ENCODE results near the gene ITFG2. TPM values are rescaled to one million over a fixed set of nuclear protein-coding genes. Genes with fewer than 3 reads are reported as not detected.

The ITFG2 gene
- total RNA-seq, 4 donors from 2014 or later = 34.5 to 45.0 (median 36.9) TPM

DNA sequence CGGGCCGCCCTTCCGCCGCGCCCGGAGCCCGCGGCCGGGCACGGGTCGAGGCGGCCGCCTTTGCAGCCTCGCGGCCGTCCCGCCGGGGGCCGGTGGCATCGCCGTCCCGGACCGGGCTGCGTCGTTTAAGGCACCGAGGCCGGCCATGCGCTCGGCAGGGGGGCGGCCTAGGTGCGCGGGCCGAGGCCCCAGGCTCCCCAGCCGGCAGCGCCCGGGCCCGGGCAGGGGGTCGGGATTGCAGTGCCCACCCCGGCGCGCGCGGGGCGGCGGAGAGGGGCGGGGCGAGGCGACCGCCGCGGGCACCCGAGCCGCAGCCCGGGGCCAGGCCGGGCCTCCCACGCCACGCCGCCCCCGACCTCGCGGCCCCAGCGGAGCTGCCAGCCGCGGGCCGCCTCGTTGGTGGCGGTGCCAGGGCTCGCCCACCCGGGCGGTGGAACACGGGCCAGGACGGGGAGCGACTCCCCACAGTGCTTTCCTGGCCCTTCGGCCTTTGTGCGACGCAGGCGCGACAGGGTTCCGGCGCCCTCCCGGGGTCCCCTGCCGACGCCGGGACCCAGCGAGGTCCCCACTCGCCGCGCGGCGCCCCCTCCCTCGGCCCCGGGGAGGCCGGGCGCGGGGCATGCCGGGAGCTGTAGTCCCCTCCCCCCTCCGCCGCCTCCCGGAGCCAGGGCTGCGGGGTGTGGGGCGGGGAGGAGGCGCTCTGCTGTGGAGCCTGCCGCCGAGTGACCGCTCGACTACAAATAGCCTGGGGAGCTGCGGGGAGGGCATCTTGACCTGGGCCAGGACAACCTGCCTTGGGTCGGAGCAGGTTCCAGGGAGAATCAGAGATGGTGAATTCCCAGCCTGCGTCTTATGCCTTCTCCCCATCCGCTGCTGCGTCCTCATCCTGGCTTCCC lies 16.9 kb upstream of the ITFG2 start:
- Histone ChIP-seq H3K27me3 (no peaks in the 10 kb centered on the region), H3K27ac (peak overlapping the region; percentile 90 to 97 (median 93)), H3K4me3 (peak overlapping the region; percentile 77 to 97 (median 92)), H3K4me1 (peaks cover 5 to 43% (median 20%) of the 10 kb centered on the region in 4 donors), H3K36me3 (peaks cover 0 to 36% (median 17%) of the 10 kb centered on the region in 3 donors), H3K9me3 (no peaks in the 10 kb centered on the region)
- TF ChIP-seq POLR2A (IDR thresholded peaks at IDR 0.05) (peak in 1 of 2 donors; percentile 74), EP300 (IDR thresholded peaks at IDR 0.05) (peak; percentile 13 to 74)
- TF ChIP-seq, protein P1, sequence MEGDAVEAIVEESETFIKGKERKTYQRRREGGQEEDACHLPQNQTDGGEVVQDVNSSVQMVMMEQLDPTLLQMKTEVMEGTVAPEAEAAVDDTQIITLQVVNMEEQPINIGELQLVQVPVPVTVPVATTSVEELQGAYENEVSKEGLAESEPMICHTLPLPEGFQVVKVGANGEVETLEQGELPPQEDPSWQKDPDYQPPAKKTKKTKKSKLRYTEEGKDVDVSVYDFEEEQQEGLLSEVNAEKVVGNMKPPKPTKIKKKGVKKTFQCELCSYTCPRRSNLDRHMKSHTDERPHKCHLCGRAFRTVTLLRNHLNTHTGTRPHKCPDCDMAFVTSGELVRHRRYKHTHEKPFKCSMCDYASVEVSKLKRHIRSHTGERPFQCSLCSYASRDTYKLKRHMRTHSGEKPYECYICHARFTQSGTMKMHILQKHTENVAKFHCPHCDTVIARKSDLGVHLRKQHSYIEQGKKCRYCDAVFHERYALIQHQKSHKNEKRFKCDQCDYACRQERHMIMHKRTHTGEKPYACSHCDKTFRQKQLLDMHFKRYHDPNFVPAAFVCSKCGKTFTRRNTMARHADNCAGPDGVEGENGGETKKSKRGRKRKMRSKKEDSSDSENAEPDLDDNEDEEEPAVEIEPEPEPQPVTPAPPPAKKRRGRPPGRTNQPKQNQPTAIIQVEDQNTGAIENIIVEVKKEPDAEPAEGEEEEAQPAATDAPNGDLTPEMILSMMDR (IDR thresholded peaks at IDR 0.05) = peak in 1 of 5 experiments; percentile 37
- DNase-seq (ENCODE audit: low spot score in 2 of 2) = peak; percentile 68 to 71
- 0% methylated on average over 2 to 13 of the region's 111 CpGs for WGBS, 2 donors

DNA sequence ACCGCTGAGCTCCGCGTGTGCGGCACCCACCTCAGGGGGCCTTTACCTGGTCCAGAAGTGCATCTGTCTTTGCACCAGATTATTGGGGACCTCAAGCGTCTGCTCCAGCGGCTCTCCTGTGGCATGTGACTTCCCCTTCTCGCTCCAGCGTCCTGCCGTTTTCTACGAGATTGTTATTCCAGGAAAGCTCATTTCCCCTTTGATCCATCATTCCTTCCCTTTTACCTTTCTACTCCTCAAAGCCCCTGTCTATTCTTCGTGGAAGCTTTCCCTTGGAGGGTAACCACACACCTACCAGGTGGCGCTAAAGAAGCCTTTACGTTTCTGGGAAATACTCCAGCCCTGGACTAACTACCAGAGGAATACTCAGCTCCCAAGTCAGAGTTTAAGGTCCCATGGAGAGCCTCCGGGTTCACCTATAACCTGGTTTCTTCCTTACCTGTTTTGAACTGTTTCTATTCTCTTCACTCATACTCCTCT lies 16.2 kb upstream of the ITFG2 start:
- TF ChIP-seq, protein P1 (IDR thresholded peaks at IDR 0.05) = no peak
- TF ChIP-seq EP300 (IDR thresholded peaks at IDR 0.05) (no peak), POLR2A (IDR thresholded peaks at IDR 0.05) (no peak)
- Histone ChIP-seq H3K9me3 (no peaks in the 10 kb centered on the region), H3K4me1 (peaks cover 5 to 47% (median 20%) of the 10 kb centered on the region in 4 donors), H3K27ac (peak overlapping the region; percentile 88 to 97 (median 92)), H3K36me3 (peaks cover 3 to 43% (median 23%) of the 10 kb centered on the region in 3 donors), H3K27me3 (no peaks in the 10 kb centered on the region), H3K4me3 (peak overlapping the region; percentile 57 to 97 (median 92))
- 3 to 7% methylated on average over 14 of the region's 14 CpGs for WGBS, 2 donors
- DNase-seq (ENCODE audit: low spot score in 2 of 2) = no peak

DNA sequence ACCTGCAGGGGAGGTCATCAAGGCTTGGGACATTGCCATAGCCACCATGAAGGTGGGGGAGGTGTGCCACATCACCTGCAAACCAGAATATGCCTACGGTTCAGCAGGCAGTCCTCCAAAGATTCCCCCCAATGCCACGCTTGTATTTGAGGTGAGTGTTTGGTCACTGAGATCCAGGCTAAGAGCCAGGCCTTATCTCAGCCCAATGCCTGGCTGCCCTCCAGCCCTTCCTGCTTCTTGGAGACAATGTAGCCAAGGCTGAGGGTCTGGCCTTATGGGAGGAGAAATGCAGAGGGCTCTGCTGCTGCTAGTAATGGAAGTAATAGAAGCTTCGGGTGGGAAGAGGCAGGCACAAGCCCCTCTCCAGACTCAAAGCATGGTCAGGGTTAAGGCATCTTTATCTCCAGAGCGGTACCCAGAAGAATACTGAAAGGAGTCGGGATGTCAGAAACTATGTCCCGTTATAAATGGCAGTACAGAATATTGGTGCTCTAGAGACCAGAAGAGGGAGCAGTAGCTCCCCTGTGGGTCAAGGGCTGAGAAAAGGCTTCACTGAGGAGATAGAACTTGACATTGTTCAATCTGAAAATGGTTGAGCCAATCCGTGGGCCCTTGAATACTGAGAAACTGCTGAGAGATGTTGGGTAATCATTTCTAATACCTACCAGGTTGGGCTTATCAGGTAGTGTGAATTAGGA lies 14.6 kb upstream of the ITFG2 start:
- no peak for TF ChIP-seq EP300 (IDR thresholded peaks at IDR 0.05)
- TF ChIP-seq, protein P1 (IDR thresholded peaks at IDR 0.05) = peak in 2 of 5 experiments; percentile 5 to 12
- peaks cover 5 to 49% (median 20%) of the 10 kb centered on the region in 4 donors for H3K4me1 ChIP-seq
- H3K27ac ChIP-seq = peak overlapping the region in 2 of 4 donors; percentile 40 to 97
- no peak for DNase-seq (ENCODE audit: low spot score in 2 of 2)
- no peak overlapping the region for H3K4me3 ChIP-seq
- no peaks in the 10 kb centered on the region for H3K27me3 ChIP-seq
- no peaks in the 10 kb centered on the region for H3K9me3 ChIP-seq
- WGBS, 2 donors = 51 to 61% methylated on average over 7 of the region's 7 CpGs
- H3K36me3 ChIP-seq = peaks cover 3 to 59% (median 32%) of the 10 kb centered on the region in 3 donors

DNA sequence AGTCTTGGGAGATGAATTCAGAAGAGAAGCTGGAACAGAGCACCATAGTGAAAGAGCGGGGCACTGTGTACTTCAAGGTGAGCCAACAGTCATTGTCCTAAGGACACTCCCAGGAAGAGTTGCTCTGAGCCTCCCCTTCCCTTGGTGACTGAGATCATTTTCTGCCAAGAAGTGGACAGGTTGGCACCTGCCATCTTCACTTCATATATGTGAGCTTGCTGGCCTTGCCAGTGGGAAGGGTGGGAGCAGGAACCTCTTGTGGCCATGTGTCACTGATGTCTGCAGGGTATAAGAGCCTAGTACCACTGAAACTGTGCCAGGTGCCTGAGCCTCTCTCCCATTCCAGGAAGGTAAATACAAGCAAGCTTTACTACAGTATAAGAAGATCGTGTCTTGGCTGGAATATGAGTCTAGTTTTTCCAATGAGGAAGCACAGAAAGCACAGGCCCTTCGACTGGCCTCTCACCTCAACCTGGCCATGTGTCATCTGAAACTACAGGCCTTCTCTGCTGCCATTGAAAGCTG lies 12.4 kb upstream of the ITFG2 start:
- no peak for TF ChIP-seq EP300 (IDR thresholded peaks at IDR 0.05)
- Histone ChIP-seq H3K4me3 (no peak overlapping the region), H3K4me1 (peaks cover 5 to 59% (median 20%) of the 10 kb centered on the region in 4 donors), H3K9me3 (no peaks in the 10 kb centered on the region), H3K36me3 (peaks cover 3 to 82% (median 38%) of the 10 kb centered on the region in 3 donors), H3K27me3 (no peaks in the 10 kb centered on the region), H3K27ac (no peak overlapping the region)
- DNase-seq (ENCODE audit: low spot score in 2 of 2) = no peak
- WGBS, 2 donors = 87 to 97% methylated on average over 3 of the region's 3 CpGs

DNA sequence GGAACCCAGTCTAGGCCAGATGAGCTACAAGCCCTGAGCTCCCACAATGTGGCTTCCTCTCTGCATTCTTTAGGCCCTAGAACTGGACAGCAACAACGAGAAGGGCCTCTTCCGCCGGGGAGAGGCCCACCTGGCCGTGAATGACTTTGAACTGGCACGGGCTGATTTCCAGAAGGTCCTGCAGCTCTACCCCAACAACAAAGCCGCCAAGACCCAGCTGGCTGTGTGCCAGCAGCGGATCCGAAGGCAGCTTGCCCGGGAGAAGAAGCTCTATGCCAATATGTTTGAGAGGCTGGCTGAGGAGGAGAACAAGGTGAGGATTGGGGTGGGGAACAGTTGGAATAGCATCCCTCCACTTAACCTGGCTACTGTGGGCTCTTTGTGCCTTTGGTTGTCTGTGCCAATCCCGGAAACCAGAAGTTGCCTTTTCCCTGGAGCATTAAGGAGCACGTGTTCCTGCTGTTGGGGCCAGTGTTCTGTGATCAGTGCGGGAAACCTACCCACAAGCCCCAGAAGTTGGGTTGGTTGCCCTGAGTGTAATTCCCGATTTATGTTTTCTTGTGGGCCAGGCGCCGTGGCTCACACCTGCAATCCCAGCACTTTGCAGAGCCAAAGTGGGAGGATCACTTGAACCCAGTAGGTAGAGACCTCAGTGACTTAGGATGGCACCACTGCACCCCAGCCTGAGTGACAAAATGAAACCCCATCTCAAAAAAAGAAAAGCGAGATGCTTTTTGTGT lies 11.3 kb upstream of the ITFG2 start:
- peak overlapping the region in 1 of 4 donors; percentile 4 for H3K27ac ChIP-seq
- TF ChIP-seq, protein P1 (IDR thresholded peaks at IDR 0.05) = no peak
- TF ChIP-seq EP300 (IDR thresholded peaks at IDR 0.05) = no peak
- no peak for TF ChIP-seq POLR2A (IDR thresholded peaks at IDR 0.05)
- no peaks in the 10 kb centered on the region for H3K27me3 ChIP-seq
- peaks cover 3 to 88% (median 38%) of the 10 kb centered on the region in 3 donors for H3K36me3 ChIP-seq
- 69 to 79% methylated on average over 15 to 16 of the region's 16 CpGs for WGBS, 2 donors
- peaks cover 5 to 55% (median 17%) of the 10 kb centered on the region in 4 donors for H3K4me1 ChIP-seq
- no peak for DNase-seq (ENCODE audit: low spot score in 2 of 2)
- H3K9me3 ChIP-seq = no peaks in the 10 kb centered on the region
- no peak overlapping the region for H3K4me3 ChIP-seq
